ENCODE measurements around the gene NCK2.

The NCK2 gene

GRCh38 chr2:105796131-105796638, 51.5 kb downstream of the NCK2 start:
- no peak for DNase-seq

GRCh38 chr2:105796791-105797190, 52.1 kb downstream of the NCK2 start:
- no peak for DNase-seq

- no peak for DNase-seq
Measured at GRCh38 chr2:105797298-105797819, 52.6 kb downstream of the NCK2 start.

- peak; percentile 47 for DNase-seq
Measured at GRCh38 chr2:105798595-105798994, 53.9 kb downstream of the NCK2 start.

GRCh38 chr2:105800036-105800713, 55.5 kb downstream of the NCK2 start:
- DNase-seq = no peak

- no peak for DNase-seq
Measured at GRCh38 chr2:105800953-105801635, 56.4 kb downstream of the NCK2 start.

- DNase-seq = no peak
Measured at GRCh38 chr2:105801961-105802360, 57.2 kb downstream of the NCK2 start.

- peak; percentile 66 for DNase-seq
Measured at GRCh38 chr2:105802587-105802986, 57.9 kb downstream of the NCK2 start.

GRCh38 chr2:105803337-105803736, 58.6 kb downstream of the NCK2 start:
- no peak for DNase-seq

- no peak for DNase-seq
Measured at GRCh38 chr2:105803773-105804172, 59.1 kb downstream of the NCK2 start.

- no peak for DNase-seq
Measured at GRCh38 chr2:105804266-105804665, 59.6 kb downstream of the NCK2 start.

- DNase-seq = peak; percentile 49
Measured at GRCh38 chr2:105806996-105807395, 62.3 kb downstream of the NCK2 start.

GRCh38 chr2:105808423-105809096, 63.8 kb downstream of the NCK2 start:
- DNase-seq = no peak

GRCh38 chr2:105809097-105809473, 64.4 kb downstream of the NCK2 start:
- DNase-seq = peak; percentile 38

GRCh38 chr2:105809723-105810122, 65.0 kb downstream of the NCK2 start:
- DNase-seq = no peak

- no peak for DNase-seq
Measured at GRCh38 chr2:105812180-105813044, 67.7 kb downstream of the NCK2 start.

GRCh38 chr2:105813045-105813315, 68.3 kb downstream of the NCK2 start:
- DNase-seq = no peak

- no peak for DNase-seq
Measured at GRCh38 chr2:105813405-105813804, 68.7 kb downstream of the NCK2 start.

- DNase-seq = no peak
Measured at GRCh38 chr2:105814291-105814940, 69.7 kb downstream of the NCK2 start.

GRCh38 chr2:105815401-105815800, 70.7 kb downstream of the NCK2 start:
- no peak for DNase-seq

GRCh38 chr2:105820151-105820550, 75.4 kb downstream of the NCK2 start:
- DNase-seq = no peak

GRCh38 chr2:105820691-105821090, 76.0 kb downstream of the NCK2 start:
- DNase-seq = no peak
